Measurements from ENCODE around the gene MAML2. TPM values are rescaled to one million over a fixed set of nuclear protein-coding genes. Genes with fewer than 3 reads are reported as not detected.
A peak's percentile ranks its signal among the peaks of the same experiment; 100 is the strongest.

Gene MAML2
- polyA plus RNA-seq, 1 of the 3 experiments (the other 2 are of a cell fraction), result 20.1 TPM

- 57% methylated on average over 3 of the region's 7 CpGs for WGBS (ENCODE audit: low lambda C conversion rate)
- CTCF ChIA-PET, result interaction anchor here (0.6 to 1.0 kb wide), 2 partner anchors 25 to 31 kb away, joined by 3 read pairs; no protein-coding TSS in a partner anchor
- Histone ChIP-seq H3K36me3 (replicated peaks in 1 of 2; ENCODE audit: control insufficient read depth in 1 of 2, insufficient read depth in 2 of 2, low read length in 1 of 2) (no peaks in the 10 kb centered on the region), H2AFZ (ENCODE audit: low read depth) (no peak overlapping the region), H3K4me3 (ENCODE audit: low read depth in 2 of 2, low read length in 1 of 2) (peak overlapping the region; percentile 10 to 44; a peak in 3 of 4 replicates), H3K4me1 (ENCODE audit: control insufficient read depth in 1 of 2, insufficient read depth in 2 of 2, low read depth in 1 of 2, low read length in 1 of 2) (peaks cover 19 to 75% of the 10 kb centered on the region in 2 experiments), H3K27ac (ENCODE audit: low read depth in 2 of 2, low read length in 1 of 2) (peak overlapping the region; percentile 89 to 99), H3K79me2 (ENCODE audit: insufficient read depth) (peaks cover 64% of the 10 kb centered on the region), H3K4me2 (peak overlapping the region; percentile 79), H3F3A (replicated peaks; ENCODE audit: insufficient read depth) (peaks cover 56% of the 10 kb centered on the region), H3K27me3 (ENCODE audit: insufficient read depth) (no peaks in the 10 kb centered on the region), H3K9me3 (no peaks in the 10 kb centered on the region), H3K9me2 (no peaks in the 10 kb centered on the region), H4K20me1 (ENCODE audit: insufficient read depth) (no peaks in the 10 kb centered on the region), H3K9ac (peak overlapping the region; percentile 82)
- no peak for DNase-seq
- POLR2A ChIA-PET, result no interaction called here
- TF ChIP-seq USF1 (IDR thresholded peaks at IDR 0.05; ENCODE audit: borderline replicate concordance, low read depth) (no peak), PBX3 (IDR thresholded peaks at IDR 0.05) (0 out of 2 replicates have a peak, but pooled peaks have one; percentile 26), FOXM1 (IDR thresholded peaks at IDR 0.05; ENCODE audit: low read depth) (no peak), MXI1 (IDR thresholded peaks at IDR 0.05; ENCODE audit: low read depth, low read length) (no peak), GATA2 (CRISPR knock-in tag; IDR thresholded peaks at IDR 0.05) (no peak), NRF1 (IDR thresholded peaks at IDR 0.05; ENCODE audit: low read depth, low read length) (no peak), EP300 (IDR thresholded peaks at IDR 0.05; ENCODE audit: borderline replicate concordance in 1 of 2, low read depth in 1 of 2, low read length in 1 of 2) (peak in 1 of 2 experiments; percentile 53; a peak in 1 of 4 replicates), JUND (IDR thresholded peaks at IDR 0.05) (0 out of 2 replicates have a peak, but pooled peaks have one; percentile 19), FOXJ3 (CRISPR knock-in tag; IDR thresholded peaks at IDR 0.05) (no peak), FOSL2 (IDR thresholded peaks at IDR 0.05; ENCODE audit: borderline replicate concordance, low read depth) (peak; percentile 37; the same call in 1 of the 2 replicates), CTCF (IDR thresholded peaks at IDR 0.05) (no peak), RAD21 (IDR thresholded peaks at IDR 0.05; ENCODE audit: low read length) (no peak), RFX5 (IDR thresholded peaks at IDR 0.05; ENCODE audit: low read length) (no peak), TEAD4 (IDR thresholded peaks at IDR 0.05; ENCODE audit: borderline replicate concordance, insufficient read depth) (no peak), SMC3 (IDR thresholded peaks at IDR 0.05; ENCODE audit: low read depth, low read length) (no peak), MAX (IDR thresholded peaks at IDR 0.05; ENCODE audit: low read depth) (0 out of 2 replicates have a peak, but pooled peaks have one; percentile 18), ELF1 (IDR thresholded peaks at IDR 0.05) (no peak), TCF12 (IDR thresholded peaks at IDR 0.05) (peak; percentile 17), MEF2A (IDR thresholded peaks at IDR 0.05; ENCODE audit: borderline replicate concordance, low read depth) (no peak), CHD2 (IDR thresholded peaks at IDR 0.05; ENCODE audit: low read length, partially characterized antibody) (no peak), YY1 (IDR thresholded peaks at IDR 0.05; ENCODE audit: low read depth) (no peak), ZBTB33 (IDR thresholded peaks at IDR 0.05; ENCODE audit: borderline replicate concordance, low read depth) (no peak), RCOR1 (IDR thresholded peaks at IDR 0.05; ENCODE audit: low read length) (no peak), IRF3 (IDR thresholded peaks at IDR 0.05; ENCODE audit: low read depth, low read length) (no peak), NFIC (IDR thresholded peaks at IDR 0.05; ENCODE audit: borderline replicate concordance) (peak; percentile 46), SIN3A (IDR thresholded peaks at IDR 0.05; ENCODE audit: borderline replicate concordance, low read depth, low read length) (no peak)
Measured at GRCh38 chr11:96154802-96155520, 188.0 kb downstream of the MAML2 start.

All from SK-N-SH (cell line).